ENCODE measurements around the gene EPS8L3. TPM values are rescaled to one million over a fixed set of nuclear protein-coding genes. Genes with fewer than 3 reads are reported as not detected.

EPS8L3 gene
- total and polyA plus RNA-seq, 9 of the 15 experiments (the other 6 are each of a cell fraction or from before 2014, with no cell fraction given), result 0.09 to 0.42 (median 0.14) TPM; not detected in 5

DNA sequence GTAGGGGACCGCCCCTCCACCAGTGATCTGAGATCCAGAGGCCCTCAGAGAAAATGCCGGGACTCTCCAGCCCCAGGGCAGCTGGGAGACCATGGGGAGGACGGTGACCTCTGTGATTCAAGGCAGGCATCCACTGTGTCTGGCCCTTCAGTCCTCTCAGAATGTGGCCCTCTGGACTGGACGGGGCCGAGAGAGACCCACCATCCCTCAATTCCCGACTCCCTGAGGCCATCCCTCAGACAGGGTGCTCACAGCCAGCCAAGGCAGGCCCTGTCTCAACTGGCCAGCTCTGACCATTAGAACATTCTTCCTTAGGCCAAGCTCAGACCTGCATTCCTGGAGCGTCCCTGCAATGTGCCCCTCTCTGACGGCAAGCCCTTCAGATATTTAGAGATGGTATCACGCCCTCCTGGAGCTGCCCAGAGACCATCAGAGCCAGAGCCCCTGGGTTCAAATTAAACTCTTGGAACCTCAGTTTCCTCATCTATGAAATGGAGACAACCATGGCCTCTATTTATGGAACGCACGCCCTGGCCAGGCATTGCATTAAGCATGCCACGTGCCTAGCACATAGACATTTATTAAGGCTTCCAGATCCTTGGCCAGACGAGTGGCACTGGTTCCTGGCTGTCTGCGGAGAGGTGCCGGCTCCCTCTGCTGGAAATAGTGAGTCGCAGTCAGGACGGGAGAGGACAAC, 9.6 kb upstream of the EPS8L3 start (continued):
- TF ChIP-seq ZNF778 (CRISPR knock-in tag; IDR thresholded peaks at IDR 0.05) (peak; percentile 89; the same call in 1 of the 2 replicates), ZNF165 (CRISPR knock-in tag; IDR thresholded peaks at IDR 0.05; ENCODE audit: borderline replicate concordance) (peak; percentile 24; the same call in 1 of the 2 replicates), HNRNPLL (IDR thresholded peaks at IDR 0.05; ENCODE audit: low read depth, low read length, poor library complexity, severe bottlenecking) (no peak), CC2D1A (IDR thresholded peaks at IDR 0.05) (peak; percentile 94), HNRNPUL1 (IDR thresholded peaks at IDR 0.05; ENCODE audit: low read length) (no peak), TEAD1 (CRISPR knock-in tag; IDR thresholded peaks at IDR 0.05) (peak; percentile 37 to 78; a peak in 2 of 4 replicates), MTA2 (IDR thresholded peaks at IDR 0.05; ENCODE audit: low read depth) (no peak), ZNF785 (CRISPR knock-in tag; IDR thresholded peaks at IDR 0.05) (no peak), HMGXB4 (CRISPR knock-in tag; IDR thresholded peaks at IDR 0.05) (0 out of 2 replicates have a peak, but pooled peaks have one; percentile 24), NR3C1 (CRISPR knock-in tag; IDR thresholded peaks at IDR 0.05) (no peak), ZNF124 (CRISPR knock-in tag; IDR thresholded peaks at IDR 0.05) (no peak), ZNF212 (CRISPR knock-in tag; IDR thresholded peaks at IDR 0.05) (0 out of 2 replicates have a peak, but pooled peaks have one; percentile 63), ARID2 (IDR thresholded peaks at IDR 0.05) (peak; percentile 99), RHOXF2B (CRISPR knock-in tag; conservative IDR thresholded peaks at IDR 0.05) (0 out of 2 replicates have a peak, but pooled peaks have one; percentile 54), CREM (IDR thresholded peaks at IDR 0.05; ENCODE audit: low read depth) (peak; percentile 64), ZNF134 (CRISPR knock-in tag; conservative IDR thresholded peaks at IDR 0.05) (0 out of 2 replicates have a peak, but pooled peaks have one; percentile 46), E2F3 (CRISPR knock-in tag; IDR thresholded peaks at IDR 0.05) (0 out of 2 replicates have a peak, but pooled peaks have one; percentile 40), RB1 (IDR thresholded peaks at IDR 0.05; ENCODE audit: low read depth) (peak; percentile 83), KLF13 (tag; IDR thresholded peaks at IDR 0.05; ENCODE audit: borderline replicate concordance, low read depth) (peak; percentile 65; the same call in 1 of the 2 replicates), ERF (CRISPR knock-in tag; IDR thresholded peaks at IDR 0.05) (0 out of 2 replicates have a peak, but pooled peaks have one; percentile 58), ZKSCAN1 (IDR thresholded peaks at IDR 0.05; ENCODE audit: low read depth, low read length) (0 out of 2 replicates have a peak, but pooled peaks have one; percentile 45), E2F8 (IDR thresholded peaks at IDR 0.05; ENCODE audit: low read depth, partially characterized antibody) (peak; percentile 35)
- TF ChIP-seq, protein P1, sequence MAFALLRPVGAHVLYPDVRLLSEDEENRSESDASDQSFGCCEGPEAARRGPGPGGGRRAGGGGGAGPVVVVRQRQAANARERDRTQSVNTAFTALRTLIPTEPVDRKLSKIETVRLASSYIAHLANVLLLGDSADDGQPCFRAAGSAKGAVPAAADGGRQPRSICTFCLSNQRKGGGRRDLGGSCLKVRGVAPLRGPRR (CRISPR knock-in tag; IDR thresholded peaks at IDR 0.05), result 0 out of 2 replicates have a peak, but pooled peaks have one; percentile 21
